Endometrial microvascular endothelial cells (primary cell): Measurements from ENCODE around the gene SLC30A1. TPM values are rescaled to one million over a fixed set of nuclear protein-coding genes. Genes with fewer than 3 reads are reported as not detected.

Source experiments
- in situ Hi-C: cut with HindIII; loops from 2 replicates; pipeline ENCODE4 v1.10.0; 2017; ENCODE audit warnings: low sequenced_read_pairs, low pct_unique_long_range_greater_than_20kb; ENCODE audit errors: inconsistent ontology term
- total RNA-seq: library from RNA; depleted of rRNA; stranded (reverse); fragments of >200 nt; gene quantifications from one replicate; pipeline ENCODE4 v1.2.3, GENCODE V29; 2015; ENCODE audit errors: inconsistent ontology term

The SLC30A1 gene
- total RNA-seq, 1 donor from 2014 or later, result 17.7 TPM

GRCh38 chr1:211532088-211532444 lies 46.9 kb downstream of the SLC30A1 start:
- in situ Hi-C loops, result no loop called here

GRCh38 chr1:211531194-211532087 lies 47.5 kb downstream of the SLC30A1 start:
- in situ Hi-C loops, result no loop called here

DNA sequence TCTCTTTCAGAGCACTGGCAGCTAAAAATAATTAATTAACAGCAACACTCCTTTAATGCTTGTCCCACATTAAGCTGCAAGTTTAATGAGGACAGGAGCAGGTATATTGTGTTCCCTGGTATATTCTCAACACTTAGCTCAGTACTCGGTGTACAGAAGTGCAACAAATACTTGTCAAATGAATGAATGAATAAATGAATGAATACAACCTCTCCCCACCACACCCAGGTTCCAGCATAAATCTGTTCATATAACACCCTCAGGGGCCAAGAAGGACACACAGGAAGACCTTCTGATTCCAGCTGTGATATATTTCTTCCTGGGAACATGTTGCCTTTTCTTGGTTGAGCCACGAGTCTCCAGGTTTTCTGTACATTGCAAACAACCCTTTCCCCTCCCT lies 48.9 kb downstream of the SLC30A1 start:
- in situ Hi-C loops, result no loop called here

DNA sequence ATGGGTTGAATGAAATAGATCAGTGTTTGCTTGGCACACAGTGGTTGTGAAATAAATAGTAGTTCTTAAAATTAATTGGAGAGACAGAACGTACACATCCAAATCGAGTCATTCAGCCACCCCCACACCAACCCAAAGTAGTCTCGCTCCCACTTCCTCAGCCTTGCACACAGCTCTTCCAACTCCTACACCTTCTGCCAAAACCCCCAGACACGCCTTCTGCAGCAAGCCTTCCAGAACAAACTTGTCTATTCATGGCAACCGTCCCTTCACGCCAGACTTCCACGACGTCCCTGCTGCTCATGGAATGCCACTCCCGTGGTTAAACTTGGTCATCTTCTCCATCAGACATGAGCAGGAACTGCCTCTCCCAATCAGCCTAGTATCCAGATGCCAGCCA lies 49.5 kb downstream of the SLC30A1 start:
- in situ Hi-C loops, result no loop called here

DNA sequence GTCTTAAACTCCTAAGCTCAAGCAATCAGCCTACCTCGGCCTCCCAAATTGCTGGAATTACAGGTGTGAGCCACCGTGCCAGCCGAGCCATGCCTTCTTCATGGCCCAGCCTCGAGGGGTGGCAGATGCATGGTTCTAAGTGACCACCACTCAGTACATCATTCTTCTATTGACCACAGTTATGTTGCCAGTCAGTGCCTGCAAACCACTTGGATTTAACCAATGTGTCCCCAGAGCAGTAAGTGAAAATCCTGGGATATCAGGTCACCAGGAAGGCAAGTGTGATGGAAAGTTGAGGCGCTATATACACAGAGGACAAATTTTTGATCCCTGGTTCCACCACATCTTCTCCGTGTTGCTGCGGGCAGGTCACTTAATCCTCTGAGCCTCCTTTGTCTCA lies 50.0 kb downstream of the SLC30A1 start:
- in situ Hi-C loops, result no loop called here

DNA sequence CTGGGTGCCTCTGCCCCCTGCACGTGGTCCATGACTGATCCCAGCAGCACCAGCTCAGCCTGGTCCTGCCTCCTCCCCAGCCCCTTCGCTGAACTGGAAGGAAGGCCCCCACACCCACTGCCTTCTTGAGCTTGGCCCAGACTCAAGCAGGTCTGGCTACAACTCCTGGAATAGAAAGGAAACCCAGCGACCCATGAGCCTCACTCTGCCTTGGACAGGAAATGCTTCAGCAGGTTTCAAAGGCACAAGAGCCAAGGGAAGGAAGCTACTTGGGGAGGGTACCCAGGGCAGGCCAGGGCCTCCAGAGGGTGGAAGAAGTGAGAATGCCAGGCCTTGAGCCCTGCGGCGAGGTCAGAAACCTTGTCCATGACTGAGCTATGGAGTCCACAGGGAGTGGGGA lies 51.1 kb downstream of the SLC30A1 start:
- in situ Hi-C loops, result no loop called here

GRCh38 chr1:211527006-211527405 lies 52.0 kb downstream of the SLC30A1 start:
- in situ Hi-C loops, result no loop called here

- in situ Hi-C loops, result no loop called here
Observed at GRCh38 chr1:211526101-211526500, 52.9 kb downstream of the SLC30A1 start.

DNA sequence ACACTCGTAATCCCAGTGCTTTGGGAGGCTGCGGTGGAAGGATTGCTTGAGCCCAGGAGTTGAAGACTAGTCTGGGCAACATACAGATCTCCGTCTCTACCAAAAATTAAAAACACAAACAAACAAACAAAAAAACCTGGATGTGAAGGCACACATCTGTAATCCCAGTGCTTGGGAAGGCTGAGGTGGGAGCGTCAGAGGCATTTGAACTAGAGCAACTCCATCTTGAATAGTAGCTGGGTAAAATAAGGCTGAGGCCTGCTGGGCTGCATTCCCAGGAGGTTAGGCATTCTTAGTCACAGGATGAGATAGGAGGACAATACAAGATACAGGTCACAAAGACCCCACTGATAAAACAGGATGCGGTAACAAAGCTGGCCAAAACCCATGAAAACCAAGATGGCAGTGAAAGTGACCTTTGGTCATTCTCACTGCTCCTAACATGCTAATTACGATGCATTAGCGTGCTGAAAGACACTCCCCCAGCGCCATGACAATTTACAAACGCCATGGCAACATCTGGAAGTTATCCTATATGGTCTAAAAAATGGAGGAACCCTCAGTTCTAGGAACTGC lies 53.8 kb downstream of the SLC30A1 start:
- in situ Hi-C loops, result no loop called here

- in situ Hi-C loops, result no loop called here
Observed at GRCh38 chr1:211524521-211524920, 54.4 kb downstream of the SLC30A1 start.

DNA sequence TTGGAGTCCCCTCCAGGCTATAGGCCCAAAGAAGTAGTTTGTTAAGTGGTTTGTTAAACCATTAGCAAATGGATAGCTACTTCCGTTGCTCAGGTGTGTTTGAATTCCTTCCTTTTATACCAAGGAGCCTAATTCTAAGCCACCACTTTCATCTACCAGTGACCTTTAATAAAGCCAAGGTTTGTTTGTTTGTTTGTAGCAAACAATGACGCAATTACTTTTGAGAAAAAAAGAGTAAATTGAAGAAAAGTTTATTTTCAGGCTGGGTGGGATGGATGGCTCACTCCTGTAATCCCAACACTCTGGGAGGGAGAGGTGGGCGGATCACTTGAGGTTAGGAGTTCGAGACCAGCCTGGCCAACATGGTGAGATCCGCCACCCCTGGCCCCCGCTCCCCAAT lies 56.2 kb downstream of the SLC30A1 start:
- in situ Hi-C loops, result no loop called here

Other genes with a start within 250 kb of the SLC30A1 start
- gene RD3, start 87.0 kb downstream of the SLC30A1 start, total RNA-seq, result not detected
- 28.9 TPM for gene NEK2, start 96.5 kb upstream of the SLC30A1 start, total RNA-seq